Stimulated activated CD4-positive, alpha-beta T cell treated with anti-CD3 and anti-CD28 coated beads, Interleukin-4, amount 100 ng/mL, for 48 hours (primary cell): Measurements from ENCODE around the gene TMEM125.

Experiments used
- DNase-seq, 2 donors: peaks; one replicate each; pipeline ENCODE4 v3.0.0-alpha.2; 2020; ENCODE audit warnings: low read depth in 2 of 2

The TMEM125 gene

DNA sequence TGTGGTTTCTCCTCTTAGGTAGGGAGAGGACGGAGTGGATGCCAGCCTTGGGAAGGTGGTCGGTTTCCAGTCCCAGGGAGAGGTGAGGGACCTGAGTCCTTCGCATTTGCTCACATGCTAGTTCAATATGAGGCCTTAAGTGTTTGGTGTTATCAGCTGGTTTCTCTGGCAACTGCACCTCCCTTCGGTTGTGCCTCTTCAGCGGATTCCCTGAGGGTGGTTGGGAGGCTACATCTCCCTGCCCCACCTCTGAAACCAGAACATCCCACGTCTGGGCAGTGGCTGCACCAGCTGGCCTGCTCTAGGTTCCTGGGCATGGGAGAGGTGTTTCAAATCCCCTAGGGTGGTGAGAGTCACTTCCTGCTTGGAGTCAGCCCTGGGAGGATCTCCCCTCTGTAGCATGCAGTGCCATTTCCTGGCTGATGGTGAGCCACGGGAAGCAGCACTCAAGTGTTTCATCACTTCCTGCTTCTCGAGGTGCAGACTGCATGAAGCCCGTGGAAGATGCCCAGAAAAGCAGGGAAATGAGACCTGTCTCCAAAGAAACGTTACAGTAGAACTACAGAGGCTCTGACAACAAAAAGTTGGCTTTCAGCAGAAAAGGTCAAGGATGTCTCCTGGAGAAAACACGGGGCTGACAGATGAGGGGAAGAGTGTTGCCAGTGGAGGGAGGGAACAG, 4.5 kb downstream of the TMEM125 start:
- DNase-seq: no peak

DNA sequence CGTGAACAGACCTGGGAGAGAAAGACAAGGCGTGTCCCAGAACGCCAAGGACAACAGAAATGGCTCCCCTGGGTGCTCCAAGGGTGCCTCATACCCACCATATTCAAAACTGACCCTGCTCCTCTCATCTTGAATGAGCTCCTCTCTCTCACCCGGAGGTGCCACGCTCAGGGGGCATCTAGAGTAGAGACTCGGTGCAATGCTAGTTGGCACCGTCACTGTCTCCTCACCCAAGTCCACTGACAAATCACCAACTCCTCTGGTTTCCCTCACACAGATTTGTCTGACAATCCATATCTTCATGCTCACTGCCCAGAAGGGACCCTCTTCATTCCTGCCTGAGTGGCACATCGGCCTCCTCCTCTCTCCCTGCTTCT, 5.0 kb downstream of the TMEM125 start:
- no peak for DNase-seq

DNA sequence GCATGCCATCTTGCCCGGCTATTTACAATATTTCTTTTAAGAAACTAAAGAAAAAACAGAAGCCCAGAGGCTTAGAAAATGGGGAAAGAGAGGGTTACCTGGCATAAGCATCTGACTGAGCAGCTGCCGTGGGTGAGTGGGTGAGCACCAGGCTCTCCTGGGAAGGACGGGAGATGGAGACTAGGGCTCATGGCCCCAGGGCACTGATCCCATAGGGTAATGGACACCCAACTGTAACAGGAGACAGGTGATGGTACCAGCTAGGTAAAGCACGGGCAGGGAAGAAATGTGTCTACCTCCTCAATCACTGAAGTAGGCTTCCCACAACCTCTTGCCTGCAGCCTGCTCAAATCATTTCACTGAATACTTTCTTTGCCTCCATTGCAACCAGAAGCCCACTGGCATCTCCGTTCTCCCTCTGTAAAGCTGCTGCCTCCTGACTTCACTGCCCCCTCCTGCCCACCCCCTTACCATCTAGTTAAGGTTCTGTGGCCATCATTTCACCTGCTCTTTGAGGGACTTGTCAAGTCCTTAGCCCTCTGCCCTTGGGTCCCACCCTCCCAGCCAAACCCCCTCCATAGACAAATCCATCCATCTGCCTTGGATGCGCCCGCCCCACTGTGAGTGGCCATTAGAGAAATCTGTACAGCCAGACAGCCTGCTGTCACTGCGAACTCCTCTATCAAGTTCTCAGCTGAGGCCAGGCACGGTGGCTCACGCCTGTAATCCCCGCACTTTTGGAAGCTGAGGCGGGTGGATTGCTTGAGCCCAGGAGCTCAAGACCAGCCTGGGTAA, 6.2 kb downstream of the TMEM125 start:
- DNase-seq: no peak

- no peak for DNase-seq
Observed at GRCh38 chr1:43276673-43277072, 6.9 kb downstream of the TMEM125 start.

- DNase-seq: no peak
Observed at GRCh38 chr1:43277116-43277876, 7.5 kb downstream of the TMEM125 start.

DNA sequence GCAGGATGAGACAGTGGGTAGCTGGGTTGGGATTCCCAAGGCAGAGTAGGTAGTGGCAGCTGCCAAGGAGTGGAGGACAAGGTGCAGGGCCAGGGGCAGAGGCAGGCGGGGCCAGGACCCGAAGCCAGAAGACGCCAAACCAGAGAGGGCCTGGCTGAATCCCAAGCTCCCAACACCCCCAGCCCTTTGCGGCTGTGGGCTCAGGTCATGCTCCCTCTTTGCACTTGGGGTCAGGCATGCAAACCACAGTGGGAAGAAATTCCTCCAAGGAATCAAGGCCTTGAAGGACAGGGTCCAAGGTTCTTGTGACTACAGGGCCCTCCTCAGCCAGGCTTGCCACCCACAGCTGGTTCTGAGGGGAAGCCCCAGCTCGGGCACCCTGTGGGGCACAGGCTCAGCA, 9.4 kb downstream of the TMEM125 start:
- no peak for DNase-seq

GRCh38 chr1:43279666-43280065, 9.9 kb downstream of the TMEM125 start:
- no peak for DNase-seq

DNA sequence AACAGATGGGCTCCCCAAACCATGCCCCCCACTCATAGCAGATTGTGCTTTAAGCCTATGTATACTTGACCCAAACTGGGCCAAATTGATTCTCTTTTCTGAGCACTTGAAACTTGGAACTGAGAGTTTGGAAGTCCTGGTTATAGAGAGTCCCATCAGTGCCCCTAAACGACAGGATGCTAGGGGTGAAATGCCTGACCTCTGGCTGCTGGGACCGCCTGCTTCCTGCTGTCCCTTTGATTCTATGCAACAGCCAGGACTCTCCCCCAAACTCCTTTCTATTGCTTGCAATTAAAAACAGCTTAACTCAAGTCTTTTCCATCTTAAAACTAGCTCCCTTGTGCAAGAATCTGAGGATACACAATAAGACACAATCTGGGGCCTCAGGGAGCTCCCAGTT, 10.9 kb downstream of the TMEM125 start:
- no peak for DNase-seq

GRCh38 chr1:43282220-43283195, 12.7 kb downstream of the TMEM125 start:
- no peak for DNase-seq

DNA sequence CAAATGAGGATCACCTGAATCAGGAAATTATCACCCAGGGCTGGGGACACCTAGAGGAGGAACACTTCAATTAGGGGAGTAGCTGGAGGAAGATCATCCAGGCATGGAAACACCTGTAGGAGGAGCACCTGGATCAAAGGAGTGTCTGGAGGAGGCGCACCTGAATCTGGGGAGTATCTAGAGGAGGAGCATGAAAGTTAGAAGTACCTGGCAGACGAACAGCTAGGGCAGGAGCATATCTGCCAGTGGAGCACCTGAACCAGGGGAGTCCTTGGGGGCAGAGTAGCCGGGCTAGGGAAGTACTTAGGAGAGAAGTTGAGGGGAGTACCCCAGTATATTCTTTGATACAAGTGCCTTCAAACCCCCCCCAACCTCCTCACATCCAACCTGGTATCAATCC, 14.3 kb downstream of the TMEM125 start:
- no peak for DNase-seq

GRCh38 chr1:43284546-43285110, 14.8 kb downstream of the TMEM125 start:
- no peak for DNase-seq

DNA sequence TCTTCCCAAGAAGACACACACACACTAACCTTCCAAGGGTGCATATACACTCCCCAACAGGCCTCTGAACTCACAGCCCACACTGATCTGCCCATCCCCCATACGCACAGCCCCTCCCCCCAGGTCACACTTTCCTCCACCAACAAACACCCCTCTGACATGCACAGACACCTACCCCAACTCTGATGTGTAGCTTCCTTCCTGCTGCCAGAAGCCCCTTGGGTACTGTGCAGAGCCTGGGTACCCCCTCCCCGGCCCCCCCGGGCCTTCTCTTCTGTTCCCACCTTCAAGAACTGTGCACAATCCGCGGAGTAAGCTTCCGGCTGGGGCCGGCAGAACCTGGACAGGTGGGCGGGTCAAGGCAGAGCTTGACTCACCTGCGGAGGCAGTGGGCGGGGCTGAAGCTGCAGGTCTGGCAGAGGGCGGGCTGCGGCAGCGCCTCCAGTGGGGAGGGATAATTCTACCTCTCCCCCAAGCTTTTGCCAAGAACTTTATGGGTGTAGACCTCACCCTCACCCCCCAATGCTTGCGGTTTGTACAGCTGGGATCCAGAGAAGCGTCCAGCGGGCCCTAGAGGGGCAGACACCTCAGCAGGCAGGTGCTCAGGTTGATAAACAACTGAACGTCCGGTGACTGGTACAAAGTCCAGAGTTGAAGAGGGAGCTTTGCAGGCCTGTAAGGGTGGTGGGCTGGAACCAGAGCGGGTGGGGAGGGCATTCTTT, 15.6 kb downstream of the TMEM125 start, which contains the start of gene C1orf210:
Gene C1orf210, minus strand, starts transcription at position 313 of the 722 bp plus-strand sequence. CDS start 2,311 bp downstream, outside the sequence.
- DNase-seq: no peak

- DNase-seq: no peak
Observed at GRCh38 chr1:43286115-43286514, 16.3 kb downstream of the TMEM125 start.

DNA sequence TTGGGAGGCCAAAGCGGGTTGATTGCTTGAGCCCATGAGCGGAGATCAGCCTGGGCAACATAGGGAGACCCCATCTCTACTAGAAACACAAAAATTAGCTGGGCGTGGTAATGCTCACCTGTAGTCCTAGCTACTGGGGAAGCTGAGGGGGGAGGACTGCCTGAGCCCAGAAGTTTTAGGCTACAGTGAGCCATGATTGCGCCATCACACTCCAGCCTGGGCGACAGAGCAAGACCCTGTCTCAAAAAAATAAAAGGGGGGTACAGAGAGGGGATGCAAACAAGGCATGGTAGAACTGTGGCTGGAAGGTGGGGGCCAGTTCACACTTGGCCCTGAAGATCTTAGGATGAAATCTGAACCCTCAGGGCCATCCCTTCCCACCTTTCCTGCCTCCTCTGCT, 16.8 kb downstream of the TMEM125 start:
- DNase-seq: no peak

GRCh38 chr1:43288058-43288784, 18.4 kb downstream of the TMEM125 start:
- no peak for DNase-seq

GRCh38 chr1:43288785-43289706, 19.3 kb downstream of the TMEM125 start:
- DNase-seq: no peak

GRCh38 chr1:43292216-43292615, 22.4 kb downstream of the TMEM125 start:
- DNase-seq: no peak

DNA sequence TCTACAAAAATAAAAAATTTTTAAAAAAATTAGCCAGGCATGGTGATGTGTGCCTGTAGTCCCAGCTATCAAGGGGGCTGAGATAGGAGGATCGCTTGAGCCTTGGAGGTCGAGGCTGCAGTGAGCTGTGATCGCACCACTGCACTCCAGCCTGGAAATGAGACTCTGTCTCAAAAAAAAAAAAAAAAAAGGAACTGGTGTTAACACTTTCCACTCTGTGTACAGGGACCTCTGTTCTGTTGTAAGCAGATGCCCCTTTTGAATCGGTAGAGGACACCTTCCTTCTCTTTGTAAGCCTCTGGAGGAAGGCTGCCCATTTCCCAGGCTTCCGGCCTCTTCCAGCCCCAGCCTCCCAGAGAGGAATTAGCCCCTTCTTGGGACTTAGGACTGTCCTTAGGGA, 22.9 kb downstream of the TMEM125 start:
- no peak for DNase-seq

GRCh38 chr1:43293176-43293575, 23.4 kb downstream of the TMEM125 start:
- DNase-seq: no peak
